Measurements from ENCODE around the gene CACNB4. TPM values are rescaled to one million over a fixed set of nuclear protein-coding genes. Genes with fewer than 3 reads are reported as not detected.

The CACNB4 gene
- total RNA-seq, 1 experiment from 2014 or later = 1.7 TPM

DNA sequence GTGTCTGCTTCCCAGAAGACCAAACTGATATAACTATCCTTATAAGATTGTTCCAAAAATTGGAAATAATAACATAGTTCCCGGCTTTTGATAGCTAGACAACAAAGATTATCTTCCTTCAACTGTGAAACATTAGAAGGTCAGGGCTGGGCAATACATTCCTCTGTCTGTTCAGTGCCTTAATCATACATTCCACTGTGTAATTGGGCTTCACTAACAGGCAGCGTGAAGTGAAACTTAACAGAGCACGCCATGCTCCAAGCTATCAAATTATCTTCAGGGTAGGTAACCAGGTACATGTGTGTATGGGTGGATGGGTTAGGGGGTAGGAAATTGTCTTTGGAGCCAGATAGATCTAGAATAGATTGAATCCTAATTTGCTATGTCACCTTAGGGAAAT, 247.1 kb downstream of the CACNB4 start:
- no TSS peak for BruUV-seq (replicated peaks)
- peaks cover 9% of the 10 kb centered on the region; the same call in 1 of the 2 replicates for H3K27me3 ChIP-seq (ENCODE audit: control insufficient read depth, insufficient read depth, low read length)
- in situ Hi-C loops (cut with HindIII; ENCODE audit: low pct_unique_long_range_greater_than_20kb, low sequenced_read_pairs) (no loop called here), intact Hi-C loops (cut with micrococcal nuclease; ENCODE audit: unreplicated experiment) (no loop called here)
- H3K27ac ChIP-seq (ENCODE audit: low read length) = no peak overlapping the region
- H3K36me3 ChIP-seq (ENCODE audit: control insufficient read depth, insufficient read depth, low read length) = no peaks in the 10 kb centered on the region
- H3K4me3 ChIP-seq (ENCODE audit: low read depth in 2 of 2, low read length in 2 of 2) = no peak overlapping the region
- H3K4me1 ChIP-seq (ENCODE audit: control insufficient read depth, insufficient read depth, low read length) = no peaks in the 10 kb centered on the region
- TF ChIP-seq, protein P1, sequence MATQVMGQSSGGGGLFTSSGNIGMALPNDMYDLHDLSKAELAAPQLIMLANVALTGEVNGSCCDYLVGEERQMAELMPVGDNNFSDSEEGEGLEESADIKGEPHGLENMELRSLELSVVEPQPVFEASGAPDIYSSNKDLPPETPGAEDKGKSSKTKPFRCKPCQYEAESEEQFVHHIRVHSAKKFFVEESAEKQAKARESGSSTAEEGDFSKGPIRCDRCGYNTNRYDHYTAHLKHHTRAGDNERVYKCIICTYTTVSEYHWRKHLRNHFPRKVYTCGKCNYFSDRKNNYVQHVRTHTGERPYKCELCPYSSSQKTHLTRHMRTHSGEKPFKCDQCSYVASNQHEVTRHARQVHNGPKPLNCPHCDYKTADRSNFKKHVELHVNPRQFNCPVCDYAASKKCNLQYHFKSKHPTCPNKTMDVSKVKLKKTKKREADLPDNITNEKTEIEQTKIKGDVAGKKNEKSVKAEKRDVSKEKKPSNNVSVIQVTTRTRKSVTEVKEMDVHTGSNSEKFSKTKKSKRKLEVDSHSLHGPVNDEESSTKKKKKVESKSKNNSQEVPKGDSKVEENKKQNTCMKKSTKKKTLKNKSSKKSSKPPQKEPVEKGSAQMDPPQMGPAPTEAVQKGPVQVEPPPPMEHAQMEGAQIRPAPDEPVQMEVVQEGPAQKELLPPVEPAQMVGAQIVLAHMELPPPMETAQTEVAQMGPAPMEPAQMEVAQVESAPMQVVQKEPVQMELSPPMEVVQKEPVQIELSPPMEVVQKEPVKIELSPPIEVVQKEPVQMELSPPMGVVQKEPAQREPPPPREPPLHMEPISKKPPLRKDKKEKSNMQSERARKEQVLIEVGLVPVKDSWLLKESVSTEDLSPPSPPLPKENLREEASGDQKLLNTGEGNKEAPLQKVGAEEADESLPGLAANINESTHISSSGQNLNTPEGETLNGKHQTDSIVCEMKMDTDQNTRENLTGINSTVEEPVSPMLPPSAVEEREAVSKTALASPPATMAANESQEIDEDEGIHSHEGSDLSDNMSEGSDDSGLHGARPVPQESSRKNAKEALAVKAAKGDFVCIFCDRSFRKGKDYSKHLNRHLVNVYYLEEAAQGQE (IDR thresholded peaks at IDR 0.05; ENCODE audit: insufficient read depth in 1 of 2, low read depth in 2 of 2, low read length in 1 of 2) = no peak
- no peak for TF ChIP-seq TCF7L2 (IDR thresholded peaks at IDR 0.05; ENCODE audit: low read depth, low read length)
- TF ChIP-seq POLR2AphosphoS5 (IDR thresholded peaks at IDR 0.05; ENCODE audit: low read depth, low read length) = no peak
- TF ChIP-seq CTCF (IDR thresholded peaks at IDR 0.05) = no peak
- no peak for TF ChIP-seq SIN3A (IDR thresholded peaks at IDR 0.05; ENCODE audit: borderline replicate concordance, insufficient read depth, low read depth, low read length)
- CTCF ChIA-PET = no interaction called here
- POLR2A ChIA-PET = no interaction called here
- DNase-seq (ENCODE audit: low read depth, low spot score) (no peak), ATAC-seq (no peak)
- H3K9me3 ChIP-seq (ENCODE audit: control insufficient read depth, insufficient read depth, low read depth, low read length) = no peaks in the 10 kb centered on the region

DNA sequence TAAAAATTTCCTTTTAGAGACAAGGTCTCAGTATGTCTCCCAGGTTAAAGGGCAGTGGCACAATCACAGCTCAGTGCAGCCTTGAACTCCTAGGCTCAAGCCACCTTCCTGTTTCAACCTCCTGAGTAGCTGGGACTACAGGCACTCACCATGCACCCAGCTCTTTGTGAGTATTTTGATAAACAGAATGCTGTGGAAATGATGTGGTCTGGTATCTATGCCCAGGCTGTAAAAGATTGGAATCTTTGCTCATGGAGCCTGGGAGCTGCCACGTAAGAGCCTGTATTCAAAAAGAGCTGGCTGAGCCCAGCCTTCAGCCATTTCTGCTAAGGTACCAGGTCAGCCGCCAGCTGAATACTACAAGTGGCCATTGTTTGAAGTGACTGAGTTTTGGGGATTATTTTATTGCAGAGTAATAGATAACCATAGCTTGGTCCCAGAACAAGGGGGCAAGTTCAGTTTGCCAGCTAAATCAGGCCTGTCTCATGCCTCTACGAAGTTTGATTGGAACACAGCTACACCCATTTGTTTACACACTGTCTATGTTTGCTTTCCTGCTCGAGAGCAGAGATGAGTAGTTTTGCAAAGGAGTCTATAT, 249.3 kb downstream of the CACNB4 start:
- TF ChIP-seq POLR2AphosphoS5 (IDR thresholded peaks at IDR 0.05; ENCODE audit: low read depth, low read length) (no peak), CTCF (IDR thresholded peaks at IDR 0.05) (no peak), TCF7L2 (IDR thresholded peaks at IDR 0.05; ENCODE audit: low read depth, low read length) (no peak), SIN3A (IDR thresholded peaks at IDR 0.05; ENCODE audit: borderline replicate concordance, insufficient read depth, low read depth, low read length) (no peak)
- TF ChIP-seq, protein P1 (IDR thresholded peaks at IDR 0.05; ENCODE audit: insufficient read depth in 1 of 2, low read depth in 2 of 2, low read length in 1 of 2) = no peak
- ATAC-seq (no peak), DNase-seq (ENCODE audit: low read depth, low spot score) (no peak)
- Histone ChIP-seq H3K4me3 (ENCODE audit: low read depth in 2 of 2, low read length in 2 of 2) (no peak overlapping the region), H3K27ac (ENCODE audit: low read length) (no peak overlapping the region), H3K27me3 (ENCODE audit: control insufficient read depth, insufficient read depth, low read length) (peaks cover 6% of the 10 kb centered on the region; the same call in 1 of the 2 replicates), H3K36me3 (ENCODE audit: control insufficient read depth, insufficient read depth, low read length) (no peaks in the 10 kb centered on the region), H3K4me1 (ENCODE audit: control insufficient read depth, insufficient read depth, low read length) (no peaks in the 10 kb centered on the region), H3K9me3 (ENCODE audit: control insufficient read depth, insufficient read depth, low read depth, low read length) (no peaks in the 10 kb centered on the region)
- BruUV-seq (replicated peaks) = no TSS peak
- ChIA-PET POLR2A (interaction anchor here (0.6 kb wide), 1 partner anchor 38 kb away, joined by 3 read pairs; no protein-coding TSS in a partner anchor), CTCF (no interaction called here)
- in situ Hi-C loops (cut with HindIII; ENCODE audit: low pct_unique_long_range_greater_than_20kb, low sequenced_read_pairs) = no loop called here
- intact Hi-C loops (cut with micrococcal nuclease; ENCODE audit: unreplicated experiment) = no loop called here

Data from Panc1 (cell line).